Measurements from ENCODE around the gene QRICH1.

GRCh38 chr3:49081429-49081828 lies 12.4 kb downstream of the QRICH1 start:
- TF ChIP-seq CTCF (IDR thresholded peaks at IDR 0.05; ENCODE audit: extremely low read depth in 1 of 2, insufficient read depth in 1 of 2, low read depth in 1 of 2, low read length in 2 of 2): no peak
- no peak for TF ChIP-seq EZH2 (IDR thresholded peaks at IDR 0.05; ENCODE audit: borderline replicate concordance, low read depth, low read length, severe bottlenecking)
- no peak for TF ChIP-seq POLR2AphosphoS5 (IDR thresholded peaks at IDR 0.05; ENCODE audit: insufficient read depth, low read depth, low read length)
- no peak for TF ChIP-seq POLR2A (IDR thresholded peaks at IDR 0.05; ENCODE audit: low read depth, low read length)
